ENCODE measurements around the gene FAM20A.

The FAM20A gene

GRCh38 chr17:68624381-68624780 is 23.2 kb upstream of the FAM20A start:
- no peaks in the 10 kb centered on the region for H3K36me3 ChIP-seq (ENCODE audit: control insufficient read depth in 5 of 5, insufficient read depth in 5 of 5, low read length in 5 of 5)
- H3K4me3 ChIP-seq (ENCODE audit: low read depth in 1 of 5, low read length in 5 of 5): no peak overlapping the region
- no peak overlapping the region for H3K27ac ChIP-seq (ENCODE audit: low read depth, low read length)
- H3K9ac ChIP-seq (ENCODE audit: low read length in 5 of 5): no peak overlapping the region
- no peaks in the 10 kb centered on the region for H3K27me3 ChIP-seq (ENCODE audit: control insufficient read depth in 5 of 5, insufficient read depth in 4 of 5, low read length in 5 of 5)
- no peaks in the 10 kb centered on the region for H3K9me3 ChIP-seq (ENCODE audit: control insufficient read depth in 5 of 5, low read length in 5 of 5)
- H3K4me1 ChIP-seq (ENCODE audit: control insufficient read depth in 5 of 5, insufficient read depth in 5 of 5, low read length in 5 of 5): peaks cover 0 to 6% (median 0%) of the 10 kb centered on the region in 5 donors

- no peaks in the 10 kb centered on the region for H3K9me3 ChIP-seq (ENCODE audit: control insufficient read depth in 5 of 5, low read length in 5 of 5)
- no peaks in the 10 kb centered on the region for H3K27me3 ChIP-seq (ENCODE audit: control insufficient read depth in 5 of 5, insufficient read depth in 4 of 5, low read length in 5 of 5)
- no peaks in the 10 kb centered on the region for H3K36me3 ChIP-seq (ENCODE audit: control insufficient read depth in 5 of 5, insufficient read depth in 5 of 5, low read length in 5 of 5)
- no peak overlapping the region for H3K4me3 ChIP-seq (ENCODE audit: low read depth in 1 of 5, low read length in 5 of 5)
- no peak overlapping the region for H3K9ac ChIP-seq (ENCODE audit: low read length in 5 of 5)
- H3K4me1 ChIP-seq (ENCODE audit: control insufficient read depth in 5 of 5, insufficient read depth in 5 of 5, low read length in 5 of 5): peaks cover 0 to 6% (median 0%) of the 10 kb centered on the region in 5 donors
- no peak overlapping the region for H3K27ac ChIP-seq (ENCODE audit: low read depth, low read length)
These were observed 22.6 kb upstream of the FAM20A start for GRCh38 chr17:68623811-68624210.

GRCh38 chr17:68622423-68622822 is 21.3 kb upstream of the FAM20A start:
- H3K4me3 ChIP-seq (ENCODE audit: low read depth in 1 of 5, low read length in 5 of 5): no peak overlapping the region
- no peaks in the 10 kb centered on the region for H3K27me3 ChIP-seq (ENCODE audit: control insufficient read depth in 5 of 5, insufficient read depth in 4 of 5, low read length in 5 of 5)
- H3K9ac ChIP-seq (ENCODE audit: low read length in 5 of 5): no peak overlapping the region
- no peaks in the 10 kb centered on the region for H3K36me3 ChIP-seq (ENCODE audit: control insufficient read depth in 5 of 5, insufficient read depth in 5 of 5, low read length in 5 of 5)
- no peak overlapping the region for H3K27ac ChIP-seq (ENCODE audit: low read depth, low read length)
- no peaks in the 10 kb centered on the region for H3K4me1 ChIP-seq (ENCODE audit: control insufficient read depth in 5 of 5, insufficient read depth in 5 of 5, low read length in 5 of 5)
- no peaks in the 10 kb centered on the region for H3K9me3 ChIP-seq (ENCODE audit: control insufficient read depth in 5 of 5, low read length in 5 of 5)

- Histone ChIP-seq H3K4me3 (ENCODE audit: low read depth in 1 of 5, low read length in 5 of 5) (no peak overlapping the region), H3K27me3 (ENCODE audit: control insufficient read depth in 5 of 5, insufficient read depth in 4 of 5, low read length in 5 of 5) (no peaks in the 10 kb centered on the region), H3K36me3 (ENCODE audit: control insufficient read depth in 5 of 5, insufficient read depth in 5 of 5, low read length in 5 of 5) (no peaks in the 10 kb centered on the region), H3K4me1 (ENCODE audit: control insufficient read depth in 5 of 5, insufficient read depth in 5 of 5, low read length in 5 of 5) (no peaks in the 10 kb centered on the region), H3K9ac (ENCODE audit: low read length in 5 of 5) (no peak overlapping the region), H3K27ac (ENCODE audit: low read depth, low read length) (no peak overlapping the region), H3K9me3 (ENCODE audit: control insufficient read depth in 5 of 5, low read length in 5 of 5) (no peaks in the 10 kb centered on the region)
These were observed 19.9 kb upstream of the FAM20A start for GRCh38 chr17:68621065-68621464.

GRCh38 chr17:68616334-68616733 is 15.2 kb upstream of the FAM20A start:
- Histone ChIP-seq H3K36me3 (ENCODE audit: control insufficient read depth in 5 of 5, insufficient read depth in 5 of 5, low read length in 5 of 5) (no peaks in the 10 kb centered on the region), H3K9ac (ENCODE audit: low read length in 5 of 5) (no peak overlapping the region), H3K9me3 (ENCODE audit: control insufficient read depth in 5 of 5, low read length in 5 of 5) (no peaks in the 10 kb centered on the region), H3K4me1 (ENCODE audit: control insufficient read depth in 5 of 5, insufficient read depth in 5 of 5, low read length in 5 of 5) (peaks cover 0 to 3% (median 0%) of the 10 kb centered on the region in 5 donors), H3K4me3 (ENCODE audit: low read depth in 1 of 5, low read length in 5 of 5) (no peak overlapping the region), H3K27me3 (ENCODE audit: control insufficient read depth in 5 of 5, insufficient read depth in 4 of 5, low read length in 5 of 5) (no peaks in the 10 kb centered on the region), H3K27ac (ENCODE audit: low read depth, low read length) (no peak overlapping the region)

GRCh38 chr17:68614718-68615117 is 13.6 kb upstream of the FAM20A start:
- Histone ChIP-seq H3K9me3 (ENCODE audit: control insufficient read depth in 5 of 5, low read length in 5 of 5) (peaks cover 4 to 12% (median 10%) of the 10 kb centered on the region in 5 donors), H3K4me1 (ENCODE audit: control insufficient read depth in 5 of 5, insufficient read depth in 5 of 5, low read length in 5 of 5) (peaks cover 0 to 3% (median 0%) of the 10 kb centered on the region in 5 donors), H3K36me3 (ENCODE audit: control insufficient read depth in 5 of 5, insufficient read depth in 5 of 5, low read length in 5 of 5) (no peaks in the 10 kb centered on the region), H3K9ac (ENCODE audit: low read length in 5 of 5) (no peak overlapping the region), H3K27me3 (ENCODE audit: control insufficient read depth in 5 of 5, insufficient read depth in 4 of 5, low read length in 5 of 5) (no peaks in the 10 kb centered on the region), H3K27ac (ENCODE audit: low read depth, low read length) (no peak overlapping the region), H3K4me3 (ENCODE audit: low read depth in 1 of 5, low read length in 5 of 5) (no peak overlapping the region)

GRCh38 chr17:68613739-68614298 is 12.7 kb upstream of the FAM20A start:
- H3K27ac ChIP-seq (ENCODE audit: low read depth, low read length): no peak overlapping the region

GRCh38 chr17:68612923-68613292 is 11.7 kb upstream of the FAM20A start:
- H3K27me3 ChIP-seq (ENCODE audit: control insufficient read depth in 5 of 5, insufficient read depth in 4 of 5, low read length in 5 of 5): no peaks in the 10 kb centered on the region
- no peak overlapping the region for H3K4me3 ChIP-seq (ENCODE audit: low read depth in 1 of 5, low read length in 5 of 5)
- H3K9me3 ChIP-seq (ENCODE audit: control insufficient read depth in 5 of 5, low read length in 5 of 5): peaks cover 7 to 29% (median 24%) of the 10 kb centered on the region in 5 donors
- no peaks in the 10 kb centered on the region for H3K36me3 ChIP-seq (ENCODE audit: control insufficient read depth in 5 of 5, insufficient read depth in 5 of 5, low read length in 5 of 5)
- peaks cover 0 to 3% (median 0%) of the 10 kb centered on the region in 5 donors for H3K4me1 ChIP-seq (ENCODE audit: control insufficient read depth in 5 of 5, insufficient read depth in 5 of 5, low read length in 5 of 5)
- no peak overlapping the region for H3K27ac ChIP-seq (ENCODE audit: low read depth, low read length)
- no peak overlapping the region for H3K9ac ChIP-seq (ENCODE audit: low read length in 5 of 5)

More at GRCh38 chr17:68613739-68614298, 12.7 kb upstream of the FAM20A start:
- Histone ChIP-seq H3K36me3 (ENCODE audit: control insufficient read depth in 5 of 5, insufficient read depth in 5 of 5, low read length in 5 of 5) (no peaks in the 10 kb centered on the region), H3K9me3 (ENCODE audit: control insufficient read depth in 5 of 5, low read length in 5 of 5) (peaks cover 4 to 20% (median 18%) of the 10 kb centered on the region in 5 donors), H3K4me3 (ENCODE audit: low read depth in 1 of 5, low read length in 5 of 5) (no peak overlapping the region), H3K27me3 (ENCODE audit: control insufficient read depth in 5 of 5, insufficient read depth in 4 of 5, low read length in 5 of 5) (no peaks in the 10 kb centered on the region), H3K4me1 (ENCODE audit: control insufficient read depth in 5 of 5, insufficient read depth in 5 of 5, low read length in 5 of 5) (peaks cover 0 to 3% (median 0%) of the 10 kb centered on the region in 5 donors), H3K9ac (ENCODE audit: low read length in 5 of 5) (no peak overlapping the region)

- peaks cover 0 to 3% (median 0%) of the 10 kb centered on the region in 5 donors for H3K4me1 ChIP-seq (ENCODE audit: control insufficient read depth in 5 of 5, insufficient read depth in 5 of 5, low read length in 5 of 5)
- H3K9ac ChIP-seq (ENCODE audit: low read length in 5 of 5): no peak overlapping the region
- no peaks in the 10 kb centered on the region for H3K27me3 ChIP-seq (ENCODE audit: control insufficient read depth in 5 of 5, insufficient read depth in 4 of 5, low read length in 5 of 5)
- no peaks in the 10 kb centered on the region for H3K36me3 ChIP-seq (ENCODE audit: control insufficient read depth in 5 of 5, insufficient read depth in 5 of 5, low read length in 5 of 5)
- H3K4me3 ChIP-seq (ENCODE audit: low read depth in 1 of 5, low read length in 5 of 5): no peak overlapping the region
- H3K9me3 ChIP-seq (ENCODE audit: control insufficient read depth in 5 of 5, low read length in 5 of 5): peaks cover 11 to 34% (median 29%) of the 10 kb centered on the region in 5 donors
- H3K27ac ChIP-seq (ENCODE audit: low read depth, low read length): no peak overlapping the region
These were observed 11.2 kb upstream of the FAM20A start for GRCh38 chr17:68612209-68612922.

GRCh38 chr17:68611353-68612208 is 10.4 kb upstream of the FAM20A start:
- no peaks in the 10 kb centered on the region for H3K36me3 ChIP-seq (ENCODE audit: control insufficient read depth in 5 of 5, insufficient read depth in 5 of 5, low read length in 5 of 5)
- H3K27me3 ChIP-seq (ENCODE audit: control insufficient read depth in 5 of 5, insufficient read depth in 4 of 5, low read length in 5 of 5): no peaks in the 10 kb centered on the region
- peaks cover 12 to 38% (median 31%) of the 10 kb centered on the region in 5 donors for H3K9me3 ChIP-seq (ENCODE audit: control insufficient read depth in 5 of 5, low read length in 5 of 5)
- H3K27ac ChIP-seq (ENCODE audit: low read depth, low read length): no peak overlapping the region
- H3K4me3 ChIP-seq (ENCODE audit: low read depth in 1 of 5, low read length in 5 of 5): no peak overlapping the region
- peaks cover 0 to 3% (median 0%) of the 10 kb centered on the region in 5 donors for H3K4me1 ChIP-seq (ENCODE audit: control insufficient read depth in 5 of 5, insufficient read depth in 5 of 5, low read length in 5 of 5)
- no peak overlapping the region for H3K9ac ChIP-seq (ENCODE audit: low read length in 5 of 5)

Data from subcutaneous abdominal adipose tissue (tissue), 5 donors.